Mesodermal cell (in vitro differentiated cells): Measurements from ENCODE around the gene DNAJB8.

Experiments
- H3K27ac ChIP-seq: 2 replicates; pipeline ENCODE4 v1.7.0; 2013; ENCODE audit warnings: mild to moderate bottlenecking, low read depth, low read length, moderate library complexity; ENCODE audit not compliant: severe bottlenecking
- H3K36me3 ChIP-seq: 2 replicates; pipeline ENCODE4 v1.7.1; 2013; ENCODE audit warnings: mild to moderate bottlenecking, low read length, moderate library complexity; ENCODE audit not compliant: control insufficient read depth, insufficient read depth
- H3K4me1 ChIP-seq: one replicate; pipeline ENCODE4 v1.7.1; 2013; ENCODE audit warnings: mild to moderate bottlenecking, low read length; ENCODE audit not compliant: insufficient read depth, control insufficient read depth, poor library complexity, severe bottlenecking
- H3K4me3 ChIP-seq: 2 replicates; pipeline ENCODE4 v1.7.0; 2013; ENCODE audit warnings: low read length, control low read depth, mild to moderate bottlenecking; ENCODE audit not compliant: insufficient read depth, poor library complexity, severe bottlenecking; ENCODE audit errors: extremely low read depth
- H3K9me3 ChIP-seq: 2 replicates; pipeline ENCODE4 v1.7.1; 2013; ENCODE audit warnings: mild to moderate bottlenecking, low read length, moderate library complexity; ENCODE audit not compliant: control insufficient read depth
- WGBS, 2 experiments: methylation state at CpG; one replicate each; pipeline ENCODE4 v1.1.5; 2013; ENCODE audit warnings: missing lambda C conversion rate in 2 of 2; ENCODE audit not compliant: insufficient coverage in 2 of 2; 5-methylcytosine and 5-hydroxymethylcytosine counted together

The DNAJB8 gene

GRCh38 chr3:128488636-128488990 lies 21.9 kb upstream of the DNAJB8 start:
- Histone ChIP-seq H3K27ac (peak overlapping the region; percentile 75), H3K4me3 (peak overlapping the region; percentile 90)

GRCh38 chr3:128487813-128488635 lies 21.3 kb upstream of the DNAJB8 start:
- 0% methylated on average over 45 to 49 of the region's 68 CpGs for WGBS, 2 experiments
- Histone ChIP-seq H3K4me3 (peak overlapping the region; percentile 90), H3K27ac (peak overlapping the region; percentile 75), H3K4me1 (peaks cover 31% of the 10 kb centered on the region), H3K9me3 (no peaks in the 10 kb centered on the region), H3K36me3 (peaks cover 32% of the 10 kb centered on the region)

More at GRCh38 chr3:128488636-128488990, 21.9 kb upstream of the DNAJB8 start:
- H3K9me3 ChIP-seq = no peaks in the 10 kb centered on the region
- 2% methylated on average over 9 to 16 of the region's 21 CpGs for WGBS, 2 experiments
- peaks cover 30% of the 10 kb centered on the region for H3K36me3 ChIP-seq
- H3K4me1 ChIP-seq = peaks cover 31% of the 10 kb centered on the region

GRCh38 chr3:128487538-128487812 lies 20.8 kb upstream of the DNAJB8 start:
- Histone ChIP-seq H3K36me3 (peaks cover 32% of the 10 kb centered on the region), H3K27ac (no peak overlapping the region), H3K4me1 (peaks cover 32% of the 10 kb centered on the region), H3K9me3 (no peaks in the 10 kb centered on the region), H3K4me3 (peak overlapping the region; percentile 90)
- 0% methylated on average over 1 to 9 of the region's 18 CpGs for WGBS, 2 experiments

GRCh38 chr3:128486681-128487537 lies 20.2 kb upstream of the DNAJB8 start:
- Histone ChIP-seq H3K9me3 (no peaks in the 10 kb centered on the region), H3K27ac (no peak overlapping the region), H3K4me1 (peaks cover 32% of the 10 kb centered on the region), H3K4me3 (peak overlapping the region; percentile 90), H3K36me3 (peaks cover 37% of the 10 kb centered on the region)
- 0 to 1% methylated on average over 50 to 69 of the region's 75 CpGs for WGBS, 2 experiments

- WGBS, 2 experiments = 12 to 19% methylated on average over 11 to 12 of the region's 14 CpGs
- Histone ChIP-seq H3K4me3 (peak overlapping the region; percentile 90), H3K27ac (no peak overlapping the region), H3K9me3 (no peaks in the 10 kb centered on the region), H3K4me1 (peaks cover 32% of the 10 kb centered on the region), H3K36me3 (peaks cover 43% of the 10 kb centered on the region)
Observed at GRCh38 chr3:128486205-128486628, 19.5 kb upstream of the DNAJB8 start.

GRCh38 chr3:128485282-128486204 lies 18.9 kb upstream of the DNAJB8 start:
- 25 to 26% methylated on average over 13 to 22 of the region's 29 CpGs for WGBS, 2 experiments
- Histone ChIP-seq H3K27ac (no peak overlapping the region), H3K4me3 (peak overlapping the region; percentile 90), H3K36me3 (peaks cover 50% of the 10 kb centered on the region), H3K9me3 (no peaks in the 10 kb centered on the region), H3K4me1 (peaks cover 36% of the 10 kb centered on the region)

- H3K36me3 ChIP-seq = peaks cover 59% of the 10 kb centered on the region
- peak overlapping the region; percentile 90 for H3K4me3 ChIP-seq
- H3K27ac ChIP-seq = peak overlapping the region; percentile 94
- WGBS, 2 experiments = 8 to 10% methylated on average over 9 to 12 of the region's 16 CpGs
- no peaks in the 10 kb centered on the region for H3K9me3 ChIP-seq
- peaks cover 45% of the 10 kb centered on the region for H3K4me1 ChIP-seq
Observed at GRCh38 chr3:128484404-128485281, 18.0 kb upstream of the DNAJB8 start.

- Histone ChIP-seq H3K4me3 (peak overlapping the region; percentile 90), H3K36me3 (peaks cover 67% of the 10 kb centered on the region), H3K9me3 (no peaks in the 10 kb centered on the region), H3K27ac (peak overlapping the region; percentile 94), H3K4me1 (peaks cover 45% of the 10 kb centered on the region)
- WGBS, 2 experiments = 4 to 5% methylated on average over 16 to 17 of the region's 26 CpGs
Observed at GRCh38 chr3:128483657-128484403, 17.1 kb upstream of the DNAJB8 start.
